MM.1S (cell line): ENCODE results near the gene CA5A.

ENCODE experiments used
- DNase-seq: peaks from one replicate; pipeline ENCODE4 v3.0.0-alpha.2; 2015
- H2AFZ ChIP-seq: fragments of 300-600 bp; sonication (generic); 2 replicates; pipeline ENCODE4 v1.6.0; 2016; ENCODE audit warnings: antibody characterized with exemption, low read length
- H3F3A ChIP-seq: fragments of 300-600 bp; sonication (generic); 2 replicates; pipeline ENCODE4 v1.6.1; 2016; ENCODE audit warnings: mild to moderate bottlenecking, antibody characterized with exemption, low read length, moderate library complexity, mixed read lengths; ENCODE audit not compliant: insufficient read depth
- H3K27ac ChIP-seq: fragments of 300-600 bp; sonication (generic); 2 replicates; pipeline ENCODE4 v1.5.1; 2016; ENCODE audit warnings: mild to moderate bottlenecking, low read length
- H3K27me3 ChIP-seq: fragments of 300-600 bp; sonication (generic); replicated peaks from 2 replicates; pipeline ENCODE4 v1.6.0; 2016; ENCODE audit warnings: low read length; ENCODE audit not compliant: insufficient read depth
- H3K36me3 ChIP-seq: fragments of 300-600 bp; sonication (generic); replicated peaks from 2 replicates; pipeline ENCODE4 v1.6.1; 2016; ENCODE audit warnings: mild to moderate bottlenecking, low read length, mixed read lengths; ENCODE audit not compliant: insufficient read depth
- H3K4me1 ChIP-seq: fragments of 300-600 bp; sonication (generic); 2 replicates; pipeline ENCODE4 v1.6.1; 2016; ENCODE audit warnings: low read length, mixed read lengths
- H3K4me2 ChIP-seq: fragments of 300-600 bp; sonication (generic); 2 replicates; pipeline ENCODE4 v1.6.0; 2016; ENCODE audit warnings: low read depth, low read length
- H3K4me3 ChIP-seq: fragments of 300-600 bp; sonication (generic); 2 replicates; pipeline ENCODE4 v1.5.1; 2016; ENCODE audit warnings: low read length, mixed read lengths
- H3K79me2 ChIP-seq: fragments of 300-600 bp; sonication (generic); 2 replicates; pipeline ENCODE4 v1.6.1; 2016; ENCODE audit warnings: mixed run types, low read length, mixed read lengths
- H3K9ac ChIP-seq: fragments of 300-600 bp; sonication (generic); 2 replicates; pipeline ENCODE4 v1.6.1; 2016; ENCODE audit warnings: low read length, mixed read lengths
- H3K9me2 ChIP-seq: fragments of 300-600 bp; sonication (generic); replicated peaks from 2 replicates; pipeline ENCODE4 v1.6.1; 2016; ENCODE audit warnings: mild to moderate bottlenecking, low read length, mixed read lengths; ENCODE audit not compliant: insufficient read depth
- H3K9me3 ChIP-seq: fragments of 300-600 bp; sonication (generic); replicated peaks from 2 replicates; pipeline ENCODE4 v1.6.1; 2016; ENCODE audit warnings: mild to moderate bottlenecking, low read length, mixed read lengths; ENCODE audit not compliant: insufficient read depth
- H4K20me1 ChIP-seq: fragments of 300-600 bp; sonication (generic); 2 replicates; pipeline ENCODE4 v1.6.1; 2016; ENCODE audit warnings: mild to moderate bottlenecking, low read length, moderate library complexity, mixed read lengths; ENCODE audit not compliant: insufficient read depth
- CTCF ChIP-seq: fragments of 300-600 bp; sonication (generic); IDR thresholded peaks from 2 replicates; pipeline ENCODE4 v1.5.1; 2016; ENCODE audit warnings: antibody characterized with exemption, low read length, mixed read lengths
- EZH2 ChIP-seq: fragments of 300-600 bp; sonication (generic); optimal IDR thresholded peaks from 2 replicates; pipeline ENCODE3; 2017; ENCODE audit warnings: low read depth, mild to moderate bottlenecking, antibody characterized with exemption, low read length, mixed read lengths
- EZH2phosphoT487 ChIP-seq: fragments of 300-600 bp; sonication (generic); IDR thresholded peaks from 2 replicates; pipeline ENCODE4 v1.6.1; 2018; ENCODE audit warnings: antibody characterized with exemption, low read length

Gene CA5A

GRCh38 chr16:87853411-87854052 lies 82.8 kb downstream of the CA5A start:
- Histone ChIP-seq H2AFZ (no peak overlapping the region), H3K4me2 (no peak overlapping the region), H3K79me2 (peaks cover 93% of the 10 kb centered on the region), H3K27me3 (no peaks in the 10 kb centered on the region), H3K9ac (no peak overlapping the region), H3K9me3 (no peaks in the 10 kb centered on the region), H3K4me3 (no peak overlapping the region), H4K20me1 (no peaks in the 10 kb centered on the region), H3F3A (no peaks in the 10 kb centered on the region), H3K9me2 (no peaks in the 10 kb centered on the region), H3K36me3 (no peaks in the 10 kb centered on the region), H3K27ac (no peak overlapping the region), H3K4me1 (no peaks in the 10 kb centered on the region)
- no peak for DNase-seq
- TF ChIP-seq EZH2 (no peak), CTCF (no peak), EZH2phosphoT487 (no peak)

- H3K36me3 ChIP-seq: no peaks in the 10 kb centered on the region
- no peak overlapping the region for H3K4me2 ChIP-seq
- H3K9me3 ChIP-seq: no peaks in the 10 kb centered on the region
- no peak overlapping the region for H3K4me3 ChIP-seq
- H3K9ac ChIP-seq: no peak overlapping the region
- H3F3A ChIP-seq: no peaks in the 10 kb centered on the region
- H3K27ac ChIP-seq: no peak overlapping the region
- H3K9me2 ChIP-seq: no peaks in the 10 kb centered on the region
- no peak for DNase-seq
- no peaks in the 10 kb centered on the region for H4K20me1 ChIP-seq
- TF ChIP-seq EZH2 (no peak), EZH2phosphoT487 (no peak), CTCF (no peak)
- H3K79me2 ChIP-seq: peaks cover 94% of the 10 kb centered on the region
- H2AFZ ChIP-seq: no peak overlapping the region
- H3K4me1 ChIP-seq: no peaks in the 10 kb centered on the region
- H3K27me3 ChIP-seq: no peaks in the 10 kb centered on the region
Measured at GRCh38 chr16:87851601-87852000, 84.7 kb downstream of the CA5A start.

GRCh38 chr16:87851141-87851587 lies 85.2 kb downstream of the CA5A start:
- no peak for DNase-seq
- Histone ChIP-seq H3K27ac (no peak overlapping the region), H3K9ac (no peak overlapping the region), H3K9me2 (no peaks in the 10 kb centered on the region), H2AFZ (no peak overlapping the region), H3K36me3 (no peaks in the 10 kb centered on the region), H3F3A (no peaks in the 10 kb centered on the region), H3K4me2 (no peak overlapping the region), H3K79me2 (peaks cover 94% of the 10 kb centered on the region), H3K4me3 (no peak overlapping the region), H3K27me3 (no peaks in the 10 kb centered on the region), H4K20me1 (no peaks in the 10 kb centered on the region), H3K4me1 (no peaks in the 10 kb centered on the region), H3K9me3 (no peaks in the 10 kb centered on the region)
- TF ChIP-seq EZH2: no peak
- no peak for TF ChIP-seq CTCF
- no peak for TF ChIP-seq EZH2phosphoT487
